HL-60 (cell line): ENCODE data around the gene PLXNA3.
A peak's percentile ranks its signal among the peaks of the same experiment; 100 is the strongest.

Experiments used
- DNase-seq, 2 experiments: peaks; one replicate each; pipeline ENCODE4 v3.0.0-alpha.2; 2010 to 2020; ENCODE audit warnings: low read depth in 1 of 2, low spot score in 1 of 2
- H3K27ac ChIP-seq: fragments of 250-450 bp; sonication (Bioruptor Pico); replicated peaks from 2 replicates; pipeline ENCODE4 v1.5.1; 2020; ENCODE audit warnings: mild to moderate bottlenecking, moderate library complexity
- H3K27me3 ChIP-seq: fragments of 250-450 bp; sonication (Bioruptor Pico); 2 replicates; pipeline ENCODE4 v1.5.1; 2021; ENCODE audit warnings: mild to moderate bottlenecking, moderate library complexity; ENCODE audit not compliant: insufficient read depth, poor library complexity, severe bottlenecking
- H3K4me3 ChIP-seq: replicated peaks from 2 replicates; pipeline ENCODE4 v1.5.1; 2011; ENCODE audit warnings: mild to moderate bottlenecking, control low read depth, low read length; ENCODE audit not compliant: insufficient read depth
- GABPA ChIP-seq: IDR thresholded peaks from 2 replicates; pipeline ENCODE4 v1.6.1; 2012; ENCODE audit warnings: low read depth
- POLR2AphosphoS5 ChIP-seq: IDR thresholded peaks from 2 replicates; pipeline ENCODE4 v1.6.1; 2012; ENCODE audit warnings: low read depth
- SPI1 ChIP-seq: IDR thresholded peaks from 2 replicates; pipeline ENCODE4 v1.6.1; 2012; ENCODE audit warnings: low read depth, mild to moderate bottlenecking, borderline replicate concordance
- TF ChIP-seq, protein P1 (sequence below): IDR thresholded peaks from one replicate; pipeline ENCODE4 v1.5.1; 2011; ENCODE audit warnings: low read length, control low read depth, inconsistent platforms; ENCODE audit not compliant: insufficient read depth
- TF ChIP-seq, protein P2 (sequence below): IDR thresholded peaks from 2 replicates; pipeline ENCODE4 v1.6.1; 2012; ENCODE audit warnings: low read depth; ENCODE audit not compliant: insufficient replicate concordance

PLXNA3 gene

DNA sequence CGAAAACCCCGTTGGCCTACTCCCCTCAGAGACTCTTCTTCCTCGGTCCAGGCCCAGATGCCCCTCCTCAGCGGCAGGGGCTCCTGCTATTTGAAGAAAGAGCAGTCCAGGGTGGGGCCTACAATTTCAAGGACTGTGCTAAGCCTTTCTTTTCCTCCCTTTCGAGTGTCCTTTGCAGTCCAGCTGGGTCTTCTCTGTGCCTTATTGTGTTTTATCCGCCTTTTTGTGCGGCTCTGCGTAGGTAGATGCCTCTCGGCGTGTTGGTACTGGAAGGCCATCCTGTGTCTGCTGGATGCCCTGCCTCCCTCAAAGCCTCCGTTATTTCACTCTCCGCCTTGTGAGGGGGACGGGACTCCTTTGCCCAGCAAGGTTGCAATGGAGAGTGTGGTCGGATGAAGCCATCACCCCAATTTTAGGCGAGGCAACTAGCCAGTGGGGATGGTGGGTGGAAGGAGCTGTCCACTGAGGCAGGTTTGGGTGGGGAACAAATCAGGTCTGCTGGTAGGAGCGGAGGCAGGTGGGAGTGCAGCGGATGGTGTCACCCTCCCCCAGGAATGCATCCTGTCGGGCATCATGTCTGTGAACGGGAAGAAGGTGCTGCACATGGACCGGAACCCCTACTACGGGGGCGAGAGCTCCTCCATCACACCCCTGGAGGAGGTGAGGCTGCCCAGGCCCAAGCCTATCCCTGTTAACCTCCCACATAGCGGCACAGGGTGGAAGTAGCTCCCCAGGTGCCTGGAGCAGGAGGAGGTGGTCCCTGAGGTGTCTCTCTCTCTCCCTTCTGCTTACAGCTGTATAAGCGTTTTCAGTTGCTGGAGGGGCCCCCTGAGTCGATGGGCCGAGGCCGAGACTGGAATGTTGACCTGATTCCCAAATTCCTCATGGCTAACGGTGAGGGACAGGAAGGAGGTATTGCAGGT is 19.8 kb upstream of the PLXNA3 start:
- Histone ChIP-seq H3K27ac (no peak overlapping the region), H3K27me3 (no peaks in the 10 kb centered on the region), H3K4me3 (peak overlapping the region; percentile 90)
- DNase-seq = no peak
- TF ChIP-seq, protein P1, sequence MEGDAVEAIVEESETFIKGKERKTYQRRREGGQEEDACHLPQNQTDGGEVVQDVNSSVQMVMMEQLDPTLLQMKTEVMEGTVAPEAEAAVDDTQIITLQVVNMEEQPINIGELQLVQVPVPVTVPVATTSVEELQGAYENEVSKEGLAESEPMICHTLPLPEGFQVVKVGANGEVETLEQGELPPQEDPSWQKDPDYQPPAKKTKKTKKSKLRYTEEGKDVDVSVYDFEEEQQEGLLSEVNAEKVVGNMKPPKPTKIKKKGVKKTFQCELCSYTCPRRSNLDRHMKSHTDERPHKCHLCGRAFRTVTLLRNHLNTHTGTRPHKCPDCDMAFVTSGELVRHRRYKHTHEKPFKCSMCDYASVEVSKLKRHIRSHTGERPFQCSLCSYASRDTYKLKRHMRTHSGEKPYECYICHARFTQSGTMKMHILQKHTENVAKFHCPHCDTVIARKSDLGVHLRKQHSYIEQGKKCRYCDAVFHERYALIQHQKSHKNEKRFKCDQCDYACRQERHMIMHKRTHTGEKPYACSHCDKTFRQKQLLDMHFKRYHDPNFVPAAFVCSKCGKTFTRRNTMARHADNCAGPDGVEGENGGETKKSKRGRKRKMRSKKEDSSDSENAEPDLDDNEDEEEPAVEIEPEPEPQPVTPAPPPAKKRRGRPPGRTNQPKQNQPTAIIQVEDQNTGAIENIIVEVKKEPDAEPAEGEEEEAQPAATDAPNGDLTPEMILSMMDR = no peak
- TF ChIP-seq SPI1 (no peak), POLR2AphosphoS5 (no peak), GABPA (no peak)
- TF ChIP-seq, protein P2, sequence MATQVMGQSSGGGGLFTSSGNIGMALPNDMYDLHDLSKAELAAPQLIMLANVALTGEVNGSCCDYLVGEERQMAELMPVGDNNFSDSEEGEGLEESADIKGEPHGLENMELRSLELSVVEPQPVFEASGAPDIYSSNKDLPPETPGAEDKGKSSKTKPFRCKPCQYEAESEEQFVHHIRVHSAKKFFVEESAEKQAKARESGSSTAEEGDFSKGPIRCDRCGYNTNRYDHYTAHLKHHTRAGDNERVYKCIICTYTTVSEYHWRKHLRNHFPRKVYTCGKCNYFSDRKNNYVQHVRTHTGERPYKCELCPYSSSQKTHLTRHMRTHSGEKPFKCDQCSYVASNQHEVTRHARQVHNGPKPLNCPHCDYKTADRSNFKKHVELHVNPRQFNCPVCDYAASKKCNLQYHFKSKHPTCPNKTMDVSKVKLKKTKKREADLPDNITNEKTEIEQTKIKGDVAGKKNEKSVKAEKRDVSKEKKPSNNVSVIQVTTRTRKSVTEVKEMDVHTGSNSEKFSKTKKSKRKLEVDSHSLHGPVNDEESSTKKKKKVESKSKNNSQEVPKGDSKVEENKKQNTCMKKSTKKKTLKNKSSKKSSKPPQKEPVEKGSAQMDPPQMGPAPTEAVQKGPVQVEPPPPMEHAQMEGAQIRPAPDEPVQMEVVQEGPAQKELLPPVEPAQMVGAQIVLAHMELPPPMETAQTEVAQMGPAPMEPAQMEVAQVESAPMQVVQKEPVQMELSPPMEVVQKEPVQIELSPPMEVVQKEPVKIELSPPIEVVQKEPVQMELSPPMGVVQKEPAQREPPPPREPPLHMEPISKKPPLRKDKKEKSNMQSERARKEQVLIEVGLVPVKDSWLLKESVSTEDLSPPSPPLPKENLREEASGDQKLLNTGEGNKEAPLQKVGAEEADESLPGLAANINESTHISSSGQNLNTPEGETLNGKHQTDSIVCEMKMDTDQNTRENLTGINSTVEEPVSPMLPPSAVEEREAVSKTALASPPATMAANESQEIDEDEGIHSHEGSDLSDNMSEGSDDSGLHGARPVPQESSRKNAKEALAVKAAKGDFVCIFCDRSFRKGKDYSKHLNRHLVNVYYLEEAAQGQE = no peak

DNA sequence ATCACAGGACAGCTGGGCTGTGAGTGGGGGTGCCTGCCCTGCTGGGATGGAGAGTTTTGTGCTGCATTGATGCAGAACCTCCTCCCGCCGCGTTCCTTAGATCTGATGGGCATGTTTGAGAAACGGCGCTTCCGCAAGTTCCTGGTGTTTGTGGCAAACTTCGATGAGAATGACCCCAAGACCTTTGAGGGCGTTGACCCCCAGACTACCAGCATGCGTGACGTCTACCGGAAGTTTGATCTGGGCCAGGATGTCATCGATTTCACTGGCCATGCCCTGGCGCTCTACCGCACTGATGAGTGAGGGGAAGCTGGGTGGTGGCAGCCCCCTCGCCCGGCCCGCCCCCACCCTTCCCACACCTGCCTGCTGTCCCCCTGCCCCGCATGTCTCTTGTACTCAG is 18.2 kb upstream of the PLXNA3 start:
- no peak for DNase-seq
- H3K27me3 ChIP-seq = no peaks in the 10 kb centered on the region
- H3K4me3 ChIP-seq = no peak overlapping the region
- no peak overlapping the region for H3K27ac ChIP-seq
- no peak for TF ChIP-seq SPI1

DNA sequence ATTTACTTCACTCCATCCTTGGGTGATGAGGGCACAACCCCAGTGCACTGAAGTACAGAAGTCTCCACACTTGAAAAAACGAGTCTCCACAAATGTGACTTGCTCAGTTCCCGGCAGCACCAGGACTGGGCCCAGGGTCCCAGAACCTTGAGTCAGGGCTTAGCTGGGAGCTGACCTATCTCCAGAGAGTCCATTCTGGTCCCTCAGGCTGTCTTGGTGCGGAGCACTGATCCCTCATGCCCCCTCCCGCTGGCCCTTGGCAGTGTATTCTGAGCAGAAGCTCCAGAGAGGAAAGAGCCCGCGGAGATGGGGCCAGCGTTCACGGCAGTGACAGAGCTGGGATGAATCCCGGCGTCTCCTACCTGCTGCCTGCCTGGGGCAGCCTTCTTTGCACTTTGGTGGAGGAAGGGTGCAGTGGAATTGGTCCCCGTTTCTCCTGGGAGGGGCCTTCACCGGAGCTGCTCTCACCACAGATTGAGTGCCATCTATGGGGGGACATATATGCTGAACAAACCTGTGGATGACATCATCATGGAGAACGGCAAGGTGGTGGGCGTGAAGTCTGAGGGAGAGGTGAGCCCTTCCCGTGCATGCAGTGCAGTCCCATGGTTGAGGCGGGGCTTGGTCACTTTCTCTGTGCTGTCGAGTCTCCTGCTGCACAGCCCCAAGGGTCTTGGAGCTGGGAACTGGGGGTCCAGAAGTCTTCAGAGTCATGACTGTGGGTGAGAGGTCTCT is 17.3 kb upstream of the PLXNA3 start:
- Histone ChIP-seq H3K27ac (no peak overlapping the region), H3K4me3 (no peak overlapping the region), H3K27me3 (no peaks in the 10 kb centered on the region)
- TF ChIP-seq, protein P2 = no peak
- TF ChIP-seq POLR2AphosphoS5 = no peak
- TF ChIP-seq, protein P1 = no peak
- TF ChIP-seq SPI1 = no peak
- TF ChIP-seq GABPA = no peak
- DNase-seq = no peak

DNA sequence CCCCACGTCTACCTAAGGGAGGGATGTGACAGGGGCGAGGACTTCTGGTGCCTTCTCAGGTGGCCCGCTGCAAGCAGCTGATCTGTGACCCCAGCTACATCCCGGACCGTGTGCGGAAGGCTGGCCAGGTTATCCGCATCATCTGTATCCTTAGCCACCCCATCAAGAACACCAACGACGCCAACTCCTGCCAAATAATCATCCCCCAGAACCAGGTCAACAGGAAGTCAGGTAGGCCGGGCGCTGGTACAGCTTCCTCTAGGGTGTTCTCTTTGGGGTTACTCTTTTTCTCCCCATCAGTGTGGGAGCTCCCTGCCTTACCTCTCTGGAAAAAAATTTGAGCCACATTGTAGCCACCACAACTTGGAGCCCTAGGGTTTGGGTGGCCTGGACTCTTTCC is 16.5 kb upstream of the PLXNA3 start:
- Histone ChIP-seq H3K27me3 (no peaks in the 10 kb centered on the region), H3K4me3 (no peak overlapping the region), H3K27ac (no peak overlapping the region)
- TF ChIP-seq GABPA (no peak), SPI1 (no peak), POLR2AphosphoS5 (no peak)
- TF ChIP-seq, protein P2 = no peak
- TF ChIP-seq, protein P1 = no peak
- no peak for DNase-seq
